ENCODE measurements around the gene FBRS. TPM values are rescaled to one million over a fixed set of nuclear protein-coding genes. Genes with fewer than 3 reads are reported as not detected.

The FBRS gene
- total and polyA plus RNA-seq, 2 donors (not counting 3 experiments of a cell fraction or from before 2014, with no cell fraction given), result 15.5 to 68.6 TPM

DNA sequence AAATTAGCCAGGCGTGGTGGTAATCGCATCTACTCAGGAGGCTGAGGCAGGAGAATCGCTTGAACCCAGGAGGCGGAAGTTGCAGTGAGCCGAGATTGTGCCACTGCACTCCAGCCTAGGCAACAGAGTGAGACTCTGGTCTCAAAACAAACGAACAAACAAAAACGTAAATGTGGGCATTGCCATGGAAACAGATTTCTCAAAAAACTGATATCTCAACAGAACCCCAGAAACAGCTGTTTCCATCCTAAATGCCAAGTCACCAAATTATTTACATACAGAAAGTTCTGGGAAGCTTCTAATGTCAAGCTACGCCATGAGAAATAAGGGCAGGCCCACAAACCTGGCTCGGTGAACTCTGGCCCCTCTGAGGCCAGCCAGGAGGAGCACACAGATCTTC is 32.0 kb upstream of the FBRS start:
- Histone ChIP-seq H2AFZ (ENCODE audit: low read depth, low read length) (no peak overlapping the region), H3K9ac (replicated peaks; ENCODE audit: extremely low read depth, insufficient read depth, low read length) (no peak overlapping the region), H4K20me1 (replicated peaks; ENCODE audit: control insufficient read depth, extremely low read depth, insufficient read depth, low read length) (no peaks in the 10 kb centered on the region), H3K4me2 (ENCODE audit: insufficient read depth, low read length) (no peak overlapping the region), H3K4me3 (replicated peaks in 1 of 3; ENCODE audit: insufficient read depth in 1 of 3, low read depth in 1 of 3, low read length in 3 of 3) (no peak overlapping the region), H3K79me2 (ENCODE audit: control insufficient read depth, insufficient read depth, low read length) (no peaks in the 10 kb centered on the region), H3K9me1 (replicated peaks; ENCODE audit: control insufficient read depth, extremely low read depth, insufficient read depth, low read length) (no peaks in the 10 kb centered on the region), H3K9me3 (replicated peaks; ENCODE audit: control insufficient read depth, insufficient read depth, low read length) (no peaks in the 10 kb centered on the region), H3K27ac (ENCODE audit: insufficient read depth, low read depth, low read length) (no peak overlapping the region), H3K4me1 (ENCODE audit: control insufficient read depth, extremely low read depth, insufficient read depth, low read length) (no peaks in the 10 kb centered on the region), H3K36me3 (ENCODE audit: control insufficient read depth in 2 of 2, extremely low read depth in 1 of 2, insufficient read depth in 2 of 2, low read length in 2 of 2) (no peaks in the 10 kb centered on the region), H3K27me3 (ENCODE audit: control insufficient read depth in 2 of 2, insufficient read depth in 2 of 2, low read length in 2 of 2) (peaks cover 9 to 12% of the 10 kb centered on the region in 2 experiments)
- FAIRE-seq, result no peak
- DNase-seq (ENCODE audit: low read depth, low spot score), result no peak
- ChIA-PET CTCF (interaction anchor here (0.6 to 1.9 kb wide), 6 partner anchors 11 to 1740 kb away, joined by 3 to 9 read pairs (median 3); no protein-coding TSS in a partner anchor), POLR2A (no interaction called here)
- TF ChIP-seq JUN (IDR thresholded peaks at IDR 0.05; ENCODE audit: borderline replicate concordance, insufficient read depth, insufficient read length, low read depth) (no peak), FOS (IDR thresholded peaks at IDR 0.05; ENCODE audit: borderline replicate concordance, insufficient read depth, low read length) (no peak), MYC (IDR thresholded peaks at IDR 0.05; ENCODE audit: low read depth, low read length) (no peak), GATA2 (IDR thresholded peaks at IDR 0.05; ENCODE audit: insufficient read depth, insufficient read length, low read depth, low read length) (no peak), POLR2AphosphoS5 (IDR thresholded peaks at IDR 0.05; ENCODE audit: insufficient read depth, low read depth, low read length) (no peak), EZH2 (IDR thresholded peaks at IDR 0.05; ENCODE audit: borderline replicate concordance, low read depth, low read length, severe bottlenecking) (no peak), POLR2A (IDR thresholded peaks at IDR 0.05; ENCODE audit: low read depth, low read length) (no peak)
- TF ChIP-seq, protein P1, sequence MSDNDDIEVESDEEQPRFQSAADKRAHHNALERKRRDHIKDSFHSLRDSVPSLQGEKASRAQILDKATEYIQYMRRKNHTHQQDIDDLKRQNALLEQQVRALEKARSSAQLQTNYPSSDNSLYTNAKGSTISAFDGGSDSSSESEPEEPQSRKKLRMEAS (IDR thresholded peaks at IDR 0.05; ENCODE audit: insufficient read depth, insufficient read length), result no peak
- TF ChIP-seq, protein P2, sequence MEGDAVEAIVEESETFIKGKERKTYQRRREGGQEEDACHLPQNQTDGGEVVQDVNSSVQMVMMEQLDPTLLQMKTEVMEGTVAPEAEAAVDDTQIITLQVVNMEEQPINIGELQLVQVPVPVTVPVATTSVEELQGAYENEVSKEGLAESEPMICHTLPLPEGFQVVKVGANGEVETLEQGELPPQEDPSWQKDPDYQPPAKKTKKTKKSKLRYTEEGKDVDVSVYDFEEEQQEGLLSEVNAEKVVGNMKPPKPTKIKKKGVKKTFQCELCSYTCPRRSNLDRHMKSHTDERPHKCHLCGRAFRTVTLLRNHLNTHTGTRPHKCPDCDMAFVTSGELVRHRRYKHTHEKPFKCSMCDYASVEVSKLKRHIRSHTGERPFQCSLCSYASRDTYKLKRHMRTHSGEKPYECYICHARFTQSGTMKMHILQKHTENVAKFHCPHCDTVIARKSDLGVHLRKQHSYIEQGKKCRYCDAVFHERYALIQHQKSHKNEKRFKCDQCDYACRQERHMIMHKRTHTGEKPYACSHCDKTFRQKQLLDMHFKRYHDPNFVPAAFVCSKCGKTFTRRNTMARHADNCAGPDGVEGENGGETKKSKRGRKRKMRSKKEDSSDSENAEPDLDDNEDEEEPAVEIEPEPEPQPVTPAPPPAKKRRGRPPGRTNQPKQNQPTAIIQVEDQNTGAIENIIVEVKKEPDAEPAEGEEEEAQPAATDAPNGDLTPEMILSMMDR (IDR thresholded peaks at IDR 0.05; ENCODE audit: extremely low read depth in 1 of 2, insufficient read depth in 1 of 2, low read depth in 1 of 2, low read length in 2 of 2), result no peak
- no TSS peak for BruUV-seq (replicated peaks)
- intact Hi-C loops (cut with micrococcal nuclease), result no loop called here
- dilution Hi-C loops (cut with MboI; ENCODE audit: extremely low pct_ligation_motif_present, low sequenced_read_pairs), result no loop called here

Data from endothelial cell of umbilical vein (primary cell).